ENCODE data around the gene JAK3. TPM values are rescaled to one million over a fixed set of nuclear protein-coding genes. Genes with fewer than 3 reads are reported as not detected.

JAK3 gene
- total RNA-seq, 1 experiment from 2014 or later = 4.4 TPM

GRCh38 chr19:17860331-17860992, 12.7 kb upstream of the JAK3 start (continued):
- TF ChIP-seq, protein P1, sequence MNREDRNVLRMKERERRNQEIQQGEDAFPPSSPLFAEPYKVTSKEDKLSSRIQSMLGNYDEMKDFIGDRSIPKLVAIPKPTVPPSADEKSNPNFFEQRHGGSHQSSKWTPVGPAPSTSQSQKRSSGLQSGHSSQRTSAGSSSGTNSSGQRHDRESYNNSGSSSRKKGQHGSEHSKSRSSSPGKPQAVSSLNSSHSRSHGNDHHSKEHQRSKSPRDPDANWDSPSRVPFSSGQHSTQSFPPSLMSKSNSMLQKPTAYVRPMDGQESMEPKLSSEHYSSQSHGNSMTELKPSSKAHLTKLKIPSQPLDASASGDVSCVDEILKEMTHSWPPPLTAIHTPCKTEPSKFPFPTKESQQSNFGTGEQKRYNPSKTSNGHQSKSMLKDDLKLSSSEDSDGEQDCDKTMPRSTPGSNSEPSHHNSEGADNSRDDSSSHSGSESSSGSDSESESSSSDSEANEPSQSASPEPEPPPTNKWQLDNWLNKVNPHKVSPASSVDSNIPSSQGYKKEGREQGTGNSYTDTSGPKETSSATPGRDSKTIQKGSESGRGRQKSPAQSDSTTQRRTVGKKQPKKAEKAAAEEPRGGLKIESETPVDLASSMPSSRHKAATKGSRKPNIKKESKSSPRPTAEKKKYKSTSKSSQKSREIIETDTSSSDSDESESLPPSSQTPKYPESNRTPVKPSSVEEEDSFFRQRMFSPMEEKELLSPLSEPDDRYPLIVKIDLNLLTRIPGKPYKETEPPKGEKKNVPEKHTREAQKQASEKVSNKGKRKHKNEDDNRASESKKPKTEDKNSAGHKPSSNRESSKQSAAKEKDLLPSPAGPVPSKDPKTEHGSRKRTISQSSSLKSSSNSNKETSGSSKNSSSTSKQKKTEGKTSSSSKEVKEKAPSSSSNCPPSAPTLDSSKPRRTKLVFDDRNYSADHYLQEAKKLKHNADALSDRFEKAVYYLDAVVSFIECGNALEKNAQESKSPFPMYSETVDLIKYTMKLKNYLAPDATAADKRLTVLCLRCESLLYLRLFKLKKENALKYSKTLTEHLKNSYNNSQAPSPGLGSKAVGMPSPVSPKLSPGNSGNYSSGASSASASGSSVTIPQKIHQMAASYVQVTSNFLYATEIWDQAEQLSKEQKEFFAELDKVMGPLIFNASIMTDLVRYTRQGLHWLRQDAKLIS (CRISPR knock-in tag; IDR thresholded peaks at IDR 0.05; ENCODE audit: borderline replicate concordance) = no peak
- 0 out of 2 replicates have a peak, but pooled peaks have one; percentile 15 for TF ChIP-seq TEAD1 (CRISPR knock-in tag; IDR thresholded peaks at IDR 0.05)
- TF ChIP-seq NR2C2 (CRISPR knock-in tag; IDR thresholded peaks at IDR 0.05) = no peak
- TF ChIP-seq FOXP4 (CRISPR knock-in tag; IDR thresholded peaks at IDR 0.05) = no peak
- TF ChIP-seq PRRX2 (CRISPR knock-in tag; IDR thresholded peaks at IDR 0.05) = 0 out of 2 replicates have a peak, but pooled peaks have one; percentile 28
- 0 out of 2 replicates have a peak, but pooled peaks have one; percentile 59 for TF ChIP-seq EMX1 (CRISPR knock-in tag; IDR thresholded peaks at IDR 0.05)
- no peak for TF ChIP-seq SOX15 (CRISPR knock-in tag; IDR thresholded peaks at IDR 0.05)
- TF ChIP-seq RORB (CRISPR knock-in tag; IDR thresholded peaks at IDR 0.05) = no peak
- no peak for TF ChIP-seq TCF7 (CRISPR knock-in tag; IDR thresholded peaks at IDR 0.05; ENCODE audit: low read depth)
- no peak for TF ChIP-seq STAT6 (CRISPR knock-in tag; conservative IDR thresholded peaks at IDR 0.05; ENCODE audit: low read depth)
- 0 out of 2 replicates have a peak, but pooled peaks have one; percentile 64 for TF ChIP-seq AR (CRISPR knock-in tag; IDR thresholded peaks at IDR 0.05)
- no peak for TF ChIP-seq ZNF317 (CRISPR knock-in tag; IDR thresholded peaks at IDR 0.05; ENCODE audit: borderline replicate concordance, low read depth)
- TF ChIP-seq, protein P2, sequence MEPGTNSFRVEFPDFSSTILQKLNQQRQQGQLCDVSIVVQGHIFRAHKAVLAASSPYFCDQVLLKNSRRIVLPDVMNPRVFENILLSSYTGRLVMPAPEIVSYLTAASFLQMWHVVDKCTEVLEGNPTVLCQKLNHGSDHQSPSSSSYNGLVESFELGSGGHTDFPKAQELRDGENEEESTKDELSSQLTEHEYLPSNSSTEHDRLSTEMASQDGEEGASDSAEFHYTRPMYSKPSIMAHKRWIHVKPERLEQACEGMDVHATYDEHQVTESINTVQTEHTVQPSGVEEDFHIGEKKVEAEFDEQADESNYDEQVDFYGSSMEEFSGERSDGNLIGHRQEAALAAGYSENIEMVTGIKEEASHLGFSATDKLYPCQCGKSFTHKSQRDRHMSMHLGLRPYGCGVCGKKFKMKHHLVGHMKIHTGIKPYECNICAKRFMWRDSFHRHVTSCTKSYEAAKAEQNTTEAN (CRISPR knock-in tag; IDR thresholded peaks at IDR 0.05) = no peak
- 0 out of 2 replicates have a peak, but pooled peaks have one; percentile 38 for TF ChIP-seq TEAD4 (CRISPR knock-in tag; IDR thresholded peaks at IDR 0.05)
- no peak for TF ChIP-seq SP1 (CRISPR knock-in tag; conservative IDR thresholded peaks at IDR 0.05)
- TF ChIP-seq ZNF671 (CRISPR knock-in tag; IDR thresholded peaks at IDR 0.05) = 0 out of 2 replicates have a peak, but pooled peaks have one; percentile 5
- no peak for TF ChIP-seq JAZF1 (CRISPR knock-in tag; IDR thresholded peaks at IDR 0.05)
- TF ChIP-seq, protein P3, sequence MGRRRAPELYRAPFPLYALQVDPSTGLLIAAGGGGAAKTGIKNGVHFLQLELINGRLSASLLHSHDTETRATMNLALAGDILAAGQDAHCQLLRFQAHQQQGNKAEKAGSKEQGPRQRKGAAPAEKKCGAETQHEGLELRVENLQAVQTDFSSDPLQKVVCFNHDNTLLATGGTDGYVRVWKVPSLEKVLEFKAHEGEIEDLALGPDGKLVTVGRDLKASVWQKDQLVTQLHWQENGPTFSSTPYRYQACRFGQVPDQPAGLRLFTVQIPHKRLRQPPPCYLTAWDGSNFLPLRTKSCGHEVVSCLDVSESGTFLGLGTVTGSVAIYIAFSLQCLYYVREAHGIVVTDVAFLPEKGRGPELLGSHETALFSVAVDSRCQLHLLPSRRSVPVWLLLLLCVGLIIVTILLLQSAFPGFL (CRISPR knock-in tag; IDR thresholded peaks at IDR 0.05; ENCODE audit: borderline replicate concordance) = no peak
- no peak for TF ChIP-seq GABPB1 (CRISPR knock-in tag; IDR thresholded peaks at IDR 0.05)
- TF ChIP-seq, protein P4, sequence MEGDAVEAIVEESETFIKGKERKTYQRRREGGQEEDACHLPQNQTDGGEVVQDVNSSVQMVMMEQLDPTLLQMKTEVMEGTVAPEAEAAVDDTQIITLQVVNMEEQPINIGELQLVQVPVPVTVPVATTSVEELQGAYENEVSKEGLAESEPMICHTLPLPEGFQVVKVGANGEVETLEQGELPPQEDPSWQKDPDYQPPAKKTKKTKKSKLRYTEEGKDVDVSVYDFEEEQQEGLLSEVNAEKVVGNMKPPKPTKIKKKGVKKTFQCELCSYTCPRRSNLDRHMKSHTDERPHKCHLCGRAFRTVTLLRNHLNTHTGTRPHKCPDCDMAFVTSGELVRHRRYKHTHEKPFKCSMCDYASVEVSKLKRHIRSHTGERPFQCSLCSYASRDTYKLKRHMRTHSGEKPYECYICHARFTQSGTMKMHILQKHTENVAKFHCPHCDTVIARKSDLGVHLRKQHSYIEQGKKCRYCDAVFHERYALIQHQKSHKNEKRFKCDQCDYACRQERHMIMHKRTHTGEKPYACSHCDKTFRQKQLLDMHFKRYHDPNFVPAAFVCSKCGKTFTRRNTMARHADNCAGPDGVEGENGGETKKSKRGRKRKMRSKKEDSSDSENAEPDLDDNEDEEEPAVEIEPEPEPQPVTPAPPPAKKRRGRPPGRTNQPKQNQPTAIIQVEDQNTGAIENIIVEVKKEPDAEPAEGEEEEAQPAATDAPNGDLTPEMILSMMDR (IDR thresholded peaks at IDR 0.05) = no peak

Measured in WTC11 (cell line).